Erythroblast (primary cell): Measurements from ENCODE around the gene HTR1D.

Experiments used
- GATA1 ChIP-seq: IDR thresholded peaks from 2 replicates; pipeline ENCODE4 v1.6.1; 2011; ENCODE audit warnings: low read depth, mild to moderate bottlenecking, control low read depth, low read length, moderate library complexity
- POLR2A ChIP-seq: IDR thresholded peaks from 2 replicates; pipeline ENCODE4 v1.6.1; 2011; ENCODE audit warnings: mild to moderate bottlenecking, low read length

- TF ChIP-seq POLR2A, result no peak
- no peak for TF ChIP-seq GATA1
These were observed 26.1 kb downstream of the HTR1D start for GRCh38 chr1:23191199-23191598.
